Activated CD8-positive, alpha-beta T cell treated with anti-CD3 and anti-CD28 coated beads, Interleukin-2, amount 10 ng/mL, durations not matched to agents 7 days and 5 days (primary cell): ENCODE results near the gene MLH1. TPM values are rescaled to one million over a fixed set of nuclear protein-coding genes. Genes with fewer than 3 reads are reported as not detected.

ENCODE experiments used
- ATAC-seq: fragments of 150-1000 bp; cut with Tn5 transposase; one replicate; pipeline ENCODE4 v1.10.0; 2021; ENCODE audit warnings: moderate library complexity
- CTCF ChIA-PET: fragments of 350-600 bp; sonication (Branson Sonifier 250); formaldehyde crosslinking; loops from one replicate; lab custom pipeline; 2021; ENCODE audit warnings: antibody characterized with exemption; lab: Charles Lee
- POLR2A ChIA-PET: fragments of 350-600 bp; sonication (Branson Sonifier 250); formaldehyde crosslinking; loops from one replicate; lab custom pipeline; 2021; ENCODE audit warnings: antibody characterized with exemption; lab: Charles Lee
- DNase-seq: peaks from one replicate; pipeline ENCODE4 v3.0.0-alpha.2; 2020
- H3K27ac Mint-ChIP-seq: one replicate; pipeline ENCODE4 v1.8.0; 2021; ENCODE audit warnings: mild to moderate bottlenecking, mixed read lengths
- H3K27me3 Mint-ChIP-seq: one replicate; pipeline ENCODE4 v1.8.0; 2021; ENCODE audit warnings: low read depth, mixed read lengths
- H3K36me3 Mint-ChIP-seq: one replicate; pipeline ENCODE4 v1.8.0; 2021; ENCODE audit warnings: low read depth, mixed read lengths
- H3K4me1 Mint-ChIP-seq: one replicate; pipeline ENCODE4 v1.8.0; 2021; ENCODE audit warnings: low read depth, mixed read lengths
- H3K4me3 Mint-ChIP-seq: one replicate; pipeline ENCODE4 v1.8.0; 2021; ENCODE audit warnings: mild to moderate bottlenecking, mixed read lengths
- H3K9me3 Mint-ChIP-seq: one replicate; pipeline ENCODE4 v1.8.0; 2022; ENCODE audit warnings: mixed read lengths; ENCODE audit not compliant: insufficient read depth
- total RNA-seq, 2 experiments: library from RNA; stranded (reverse); gene quantifications; one replicate each; pipeline ENCODE4 v1.2.3, GENCODE V29; 2021

Gene MLH1
- total RNA-seq, 2 experiments from 2014 or later = 60.9 to 65.3 TPM

- ChIA-PET POLR2A (no interaction called here), CTCF (no interaction called here)
- no peaks in the 10 kb centered on the region for H3K9me3 Mint-ChIP-seq
- DNase-seq = no peak
- ATAC-seq = no peak
- H3K27me3 Mint-ChIP-seq = no peaks in the 10 kb centered on the region
- peaks cover 14% of the 10 kb centered on the region for H3K4me1 Mint-ChIP-seq
- no peak overlapping the region for H3K27ac Mint-ChIP-seq
- peaks cover 31% of the 10 kb centered on the region for H3K36me3 Mint-ChIP-seq
- no peak overlapping the region for H3K4me3 Mint-ChIP-seq
Measured at GRCh38 chr3:37064747-37065146, 71.4 kb downstream of the MLH1 start.

GRCh38 chr3:37067577-37067976 is 74.3 kb downstream of the MLH1 start:
- Mint-ChIP-seq H3K4me3 (no peak overlapping the region), H3K27ac (no peak overlapping the region), H3K27me3 (no peaks in the 10 kb centered on the region), H3K9me3 (no peaks in the 10 kb centered on the region), H3K36me3 (peaks cover 30% of the 10 kb centered on the region), H3K4me1 (peaks cover 13% of the 10 kb centered on the region)
- ATAC-seq (no peak), DNase-seq (no peak)
- ChIA-PET POLR2A (no interaction called here), CTCF (interaction anchor here (1.6 kb wide), 1 partner anchor 8 kb away, joined by 4 read pairs; no protein-coding TSS in a partner anchor)

- DNase-seq = no peak
- no peaks in the 10 kb centered on the region for H3K27me3 Mint-ChIP-seq
- H3K36me3 Mint-ChIP-seq = peaks cover 29% of the 10 kb centered on the region
- ChIA-PET POLR2A (no interaction called here), CTCF (interaction anchor here (1.6 kb wide), 1 partner anchor 8 kb away, joined by 4 read pairs; no protein-coding TSS in a partner anchor)
- H3K27ac Mint-ChIP-seq = no peak overlapping the region
- peaks cover 18% of the 10 kb centered on the region for H3K4me1 Mint-ChIP-seq
- H3K4me3 Mint-ChIP-seq = no peak overlapping the region
- ATAC-seq = no peak
- no peaks in the 10 kb centered on the region for H3K9me3 Mint-ChIP-seq
Measured at GRCh38 chr3:37068031-37068430, 74.7 kb downstream of the MLH1 start.

GRCh38 chr3:37071921-37072320 is 78.6 kb downstream of the MLH1 start:
- H3K4me3 Mint-ChIP-seq = no peak overlapping the region
- H3K36me3 Mint-ChIP-seq = peaks cover 30% of the 10 kb centered on the region
- ATAC-seq (no peak), DNase-seq (no peak)
- POLR2A ChIA-PET = no interaction called here
- H3K27me3 Mint-ChIP-seq = no peaks in the 10 kb centered on the region
- H3K27ac Mint-ChIP-seq = no peak overlapping the region
- H3K9me3 Mint-ChIP-seq = no peaks in the 10 kb centered on the region
- CTCF ChIA-PET = no interaction called here
- peaks cover 14% of the 10 kb centered on the region for H3K4me1 Mint-ChIP-seq

GRCh38 chr3:37072892-37073291 is 79.6 kb downstream of the MLH1 start:
- Mint-ChIP-seq H3K4me3 (no peak overlapping the region), H3K27ac (no peak overlapping the region), H3K4me1 (peaks cover 14% of the 10 kb centered on the region), H3K9me3 (no peaks in the 10 kb centered on the region), H3K27me3 (no peaks in the 10 kb centered on the region), H3K36me3 (peaks cover 30% of the 10 kb centered on the region)
- ATAC-seq (peak; percentile 23), DNase-seq (no peak)
- POLR2A ChIA-PET = no interaction called here
- CTCF ChIA-PET = no interaction called here

- ChIA-PET CTCF (no interaction called here), POLR2A (no interaction called here)
- Mint-ChIP-seq H3K27ac (no peak overlapping the region), H3K27me3 (no peaks in the 10 kb centered on the region), H3K36me3 (peaks cover 30% of the 10 kb centered on the region), H3K9me3 (no peaks in the 10 kb centered on the region), H3K4me1 (peaks cover 14% of the 10 kb centered on the region), H3K4me3 (no peak overlapping the region)
- ATAC-seq (no peak), DNase-seq (no peak)
Measured at GRCh38 chr3:37074178-37074577, 80.9 kb downstream of the MLH1 start.

GRCh38 chr3:37075955-37076354 is 82.6 kb downstream of the MLH1 start:
- no peak overlapping the region for H3K27ac Mint-ChIP-seq
- POLR2A ChIA-PET = no interaction called here
- ATAC-seq = no peak
- CTCF ChIA-PET = no interaction called here
- H3K36me3 Mint-ChIP-seq = peaks cover 25% of the 10 kb centered on the region
- H3K4me3 Mint-ChIP-seq = no peak overlapping the region
- no peaks in the 10 kb centered on the region for H3K27me3 Mint-ChIP-seq
- no peak for DNase-seq
- H3K9me3 Mint-ChIP-seq = no peaks in the 10 kb centered on the region
- H3K4me1 Mint-ChIP-seq = peaks cover 14% of the 10 kb centered on the region

- ChIA-PET POLR2A (no interaction called here), CTCF (no interaction called here)
- no peak overlapping the region for H3K4me3 Mint-ChIP-seq
- DNase-seq = no peak
- H3K4me1 Mint-ChIP-seq = no peaks in the 10 kb centered on the region
- peaks cover 10% of the 10 kb centered on the region for H3K36me3 Mint-ChIP-seq
- H3K9me3 Mint-ChIP-seq = no peaks in the 10 kb centered on the region
- H3K27ac Mint-ChIP-seq = no peak overlapping the region
- no peak for ATAC-seq
- no peaks in the 10 kb centered on the region for H3K27me3 Mint-ChIP-seq
Measured at GRCh38 chr3:37082317-37082716, 89.0 kb downstream of the MLH1 start.

GRCh38 chr3:37086918-37087317 is 93.6 kb downstream of the MLH1 start:
- ChIA-PET POLR2A (no interaction called here), CTCF (no interaction called here)
- no peak for ATAC-seq
- H3K36me3 Mint-ChIP-seq = peaks cover 11% of the 10 kb centered on the region
- H3K27me3 Mint-ChIP-seq = no peaks in the 10 kb centered on the region
- no peak for DNase-seq
- H3K27ac Mint-ChIP-seq = no peak overlapping the region
- no peaks in the 10 kb centered on the region for H3K9me3 Mint-ChIP-seq
- no peak overlapping the region for H3K4me3 Mint-ChIP-seq
- H3K4me1 Mint-ChIP-seq = no peaks in the 10 kb centered on the region

GRCh38 chr3:37087870-37088269 is 94.6 kb downstream of the MLH1 start:
- peaks cover 9% of the 10 kb centered on the region for H3K36me3 Mint-ChIP-seq
- H3K27ac Mint-ChIP-seq = no peak overlapping the region
- H3K9me3 Mint-ChIP-seq = no peaks in the 10 kb centered on the region
- ATAC-seq (no peak), DNase-seq (no peak)
- ChIA-PET CTCF (no interaction called here), POLR2A (interaction anchor here (1.2 kb wide), 1 partner anchor 195 kb away, joined by 3 read pairs; no protein-coding TSS in a partner anchor)
- H3K4me3 Mint-ChIP-seq = no peak overlapping the region
- no peaks in the 10 kb centered on the region for H3K4me1 Mint-ChIP-seq
- H3K27me3 Mint-ChIP-seq = no peaks in the 10 kb centered on the region

- Mint-ChIP-seq H3K27me3 (no peaks in the 10 kb centered on the region), H3K9me3 (no peaks in the 10 kb centered on the region), H3K36me3 (peaks cover 15% of the 10 kb centered on the region), H3K4me1 (peaks cover 4% of the 10 kb centered on the region), H3K27ac (no peak overlapping the region), H3K4me3 (no peak overlapping the region)
- ChIA-PET POLR2A (interaction anchor here (0.6 kb wide), 1 partner anchor 160 kb away, joined by 3 read pairs; no protein-coding TSS in a partner anchor), CTCF (no interaction called here)
- DNase-seq = no peak
- ATAC-seq = no peak
Measured at GRCh38 chr3:37092484-37092883, 99.2 kb downstream of the MLH1 start.

GRCh38 chr3:37093481-37093880 is 100.2 kb downstream of the MLH1 start:
- H3K4me3 Mint-ChIP-seq = no peak overlapping the region
- DNase-seq (no peak), ATAC-seq (no peak)
- no peak overlapping the region for H3K27ac Mint-ChIP-seq
- ChIA-PET POLR2A (no interaction called here), CTCF (no interaction called here)
- H3K9me3 Mint-ChIP-seq = no peaks in the 10 kb centered on the region
- peaks cover 4% of the 10 kb centered on the region for H3K4me1 Mint-ChIP-seq
- H3K27me3 Mint-ChIP-seq = no peaks in the 10 kb centered on the region
- H3K36me3 Mint-ChIP-seq = peaks cover 15% of the 10 kb centered on the region

GRCh38 chr3:37094636-37095035 is 101.3 kb downstream of the MLH1 start:
- DNase-seq (no peak), ATAC-seq (no peak)
- Mint-ChIP-seq H3K36me3 (peaks cover 15% of the 10 kb centered on the region), H3K9me3 (no peaks in the 10 kb centered on the region), H3K27me3 (no peaks in the 10 kb centered on the region), H3K4me1 (peaks cover 4% of the 10 kb centered on the region), H3K4me3 (no peak overlapping the region), H3K27ac (no peak overlapping the region)
- ChIA-PET POLR2A (no interaction called here), CTCF (no interaction called here)
